Lower leg skin (tissue), 4 donors: ENCODE results near the gene AP1AR. TPM values are rescaled to one million over a fixed set of nuclear protein-coding genes. Genes with fewer than 3 reads are reported as not detected.

Experiments
- DNase-seq, 2 donors: peaks; one replicate each; pipeline ENCODE4 v3.0.0-alpha.2; 2019; ENCODE audit warnings: low spot score in 2 of 2
- H3K4me3 ChIP-seq: fragments of 200-600 bp; sonication (generic); 2 replicates; pipeline ENCODE4 v1.5.1; 2017; ENCODE audit warnings: mild to moderate bottlenecking, low read depth; ENCODE audit not compliant: poor library complexity, severe bottlenecking
- POLR2A ChIP-seq, 2 donors: fragments of 450-650 bp; IDR thresholded peaks; one replicate each; pipeline ENCODE4 v1.6.1; 2016 to 2017; ENCODE audit warnings: antibody characterized with exemption in 2 of 2, mild to moderate bottlenecking in 1 of 2, moderate library complexity in 1 of 2
- WGBS, 2 donors: methylation state at CpG; one replicate each; pipeline ENCODE4 v1.1.5; 2018; 5-methylcytosine and 5-hydroxymethylcytosine counted together
- intact Hi-C: fragments of 100-400 bp; cut with DNase I; formaldehyde crosslinking; loops from one replicate; pipeline ENCODE4 v1.15.0; 2023; ENCODE audit warnings: low total_unique reads
- total RNA-seq, 4 donors: library from RNA; depleted of rRNA; stranded (reverse); fragments of >200 nt; gene quantifications; one replicate each; pipeline ENCODE4 v1.1.0, GENCODE V29; 2016
- TF ChIP-seq, protein P1 (sequence below), 3 donors: fragments of 450-650 bp; IDR thresholded peaks; one replicate each; pipeline ENCODE4 v1.5.1; 2016; ENCODE audit warnings: antibody characterized with exemption in 3 of 3, mild to moderate bottlenecking in 3 of 3, moderate library complexity in 2 of 3

Gene AP1AR
- total RNA-seq, 4 donors from 2014 or later = 12.9 to 24.9 (median 17.4) TPM

DNA sequence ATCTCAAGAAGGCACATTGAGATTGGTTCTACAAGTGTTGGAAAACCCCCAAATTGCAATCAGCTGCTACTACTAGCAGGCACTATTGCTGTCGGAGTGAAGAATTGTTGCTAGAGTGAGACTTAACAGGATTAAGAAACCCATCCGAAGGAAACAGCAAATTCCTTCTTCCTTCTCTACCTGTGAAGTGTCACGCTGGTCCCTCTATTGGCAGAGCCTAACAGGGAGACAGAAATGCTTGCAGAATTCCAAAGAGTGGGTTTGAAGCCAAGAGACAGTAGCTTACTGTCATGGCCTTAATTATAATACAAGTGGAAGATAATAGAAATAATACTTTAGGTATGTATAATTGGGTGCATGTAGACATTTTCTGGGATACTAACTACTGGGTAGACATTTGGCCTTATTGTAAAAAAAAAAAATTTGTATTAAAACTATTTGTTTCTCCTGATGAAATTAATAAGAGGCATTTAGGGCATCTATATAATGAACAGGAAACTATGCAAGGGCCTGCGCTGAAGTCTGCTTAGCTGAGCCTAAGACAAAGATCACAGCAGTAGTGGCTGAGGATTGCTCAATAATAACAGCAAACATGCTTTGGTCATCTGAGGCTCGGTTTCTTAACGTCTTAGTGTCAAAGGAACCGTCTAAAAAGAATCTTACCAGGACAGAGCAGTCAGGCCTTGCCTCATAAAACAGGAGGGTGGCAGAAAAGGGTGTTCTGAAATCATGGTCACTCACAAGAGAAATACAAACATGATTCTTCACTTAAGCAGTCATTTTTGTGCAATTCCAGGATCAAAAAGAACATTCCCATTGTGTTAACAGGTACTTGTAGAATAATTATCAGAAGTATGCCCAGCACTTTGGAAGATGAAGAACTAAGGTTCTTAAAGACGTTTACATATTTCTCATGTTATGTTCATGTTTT is 45.6 kb upstream of the AP1AR start:
- no peak for TF ChIP-seq POLR2A (IDR thresholded peaks at IDR 0.05)
- TF ChIP-seq, protein P1, sequence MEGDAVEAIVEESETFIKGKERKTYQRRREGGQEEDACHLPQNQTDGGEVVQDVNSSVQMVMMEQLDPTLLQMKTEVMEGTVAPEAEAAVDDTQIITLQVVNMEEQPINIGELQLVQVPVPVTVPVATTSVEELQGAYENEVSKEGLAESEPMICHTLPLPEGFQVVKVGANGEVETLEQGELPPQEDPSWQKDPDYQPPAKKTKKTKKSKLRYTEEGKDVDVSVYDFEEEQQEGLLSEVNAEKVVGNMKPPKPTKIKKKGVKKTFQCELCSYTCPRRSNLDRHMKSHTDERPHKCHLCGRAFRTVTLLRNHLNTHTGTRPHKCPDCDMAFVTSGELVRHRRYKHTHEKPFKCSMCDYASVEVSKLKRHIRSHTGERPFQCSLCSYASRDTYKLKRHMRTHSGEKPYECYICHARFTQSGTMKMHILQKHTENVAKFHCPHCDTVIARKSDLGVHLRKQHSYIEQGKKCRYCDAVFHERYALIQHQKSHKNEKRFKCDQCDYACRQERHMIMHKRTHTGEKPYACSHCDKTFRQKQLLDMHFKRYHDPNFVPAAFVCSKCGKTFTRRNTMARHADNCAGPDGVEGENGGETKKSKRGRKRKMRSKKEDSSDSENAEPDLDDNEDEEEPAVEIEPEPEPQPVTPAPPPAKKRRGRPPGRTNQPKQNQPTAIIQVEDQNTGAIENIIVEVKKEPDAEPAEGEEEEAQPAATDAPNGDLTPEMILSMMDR (IDR thresholded peaks at IDR 0.05) = no peak
- DNase-seq = no peak
- intact Hi-C loops = no loop called here
- WGBS, 2 donors = 79 to 85% methylated on average over 8 of the region's 8 CpGs
- H3K4me3 ChIP-seq = no peak overlapping the region

DNA sequence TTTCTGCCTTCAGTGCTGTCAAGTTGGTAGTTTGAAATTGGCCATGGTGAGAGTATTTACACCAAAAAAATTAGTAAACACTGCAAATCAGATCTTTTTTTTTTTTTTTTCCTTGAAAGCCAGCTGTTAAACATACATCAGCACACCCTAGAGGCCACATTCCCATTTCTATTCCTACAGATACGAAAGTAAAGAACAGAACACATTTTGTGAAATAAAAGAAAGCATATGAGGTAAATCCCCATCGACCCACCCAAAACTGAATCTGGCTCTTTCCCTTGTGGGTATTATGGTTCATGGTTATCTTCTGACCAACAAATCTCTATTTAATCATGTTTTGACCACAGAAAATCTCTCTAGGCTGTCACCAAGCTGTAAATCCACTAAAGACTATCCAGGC is 41.8 kb upstream of the AP1AR start:
- no peak overlapping the region for H3K4me3 ChIP-seq
- intact Hi-C loops = no loop called here
- no peak for TF ChIP-seq POLR2A (IDR thresholded peaks at IDR 0.05)
- TF ChIP-seq, protein P1 (IDR thresholded peaks at IDR 0.05) = no peak
- 45 to 55% methylated on average over 2 of the region's 2 CpGs for WGBS, 2 donors
- no peak for DNase-seq

DNA sequence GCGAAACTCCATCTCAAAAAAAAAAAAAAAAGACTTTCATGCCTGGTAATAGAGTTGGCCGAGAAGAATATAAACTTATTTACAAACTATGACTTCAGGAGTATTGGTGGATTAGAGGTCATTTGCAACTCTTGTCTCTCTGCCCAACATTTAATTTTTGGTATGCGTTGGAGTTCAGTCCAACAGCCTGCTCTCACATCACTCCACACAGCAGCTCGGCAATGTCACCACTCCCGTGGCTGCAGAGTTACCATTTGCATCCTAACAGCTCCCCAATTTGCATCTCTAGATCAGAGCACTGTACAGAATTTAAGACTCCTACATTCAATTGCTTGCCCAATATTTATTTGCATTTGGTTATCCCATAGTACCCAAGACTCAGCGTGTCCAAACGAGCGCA is 40.9 kb upstream of the AP1AR start:
- no peak for DNase-seq
- intact Hi-C loops = no loop called here
- TF ChIP-seq, protein P1 (IDR thresholded peaks at IDR 0.05) = no peak
- TF ChIP-seq POLR2A (IDR thresholded peaks at IDR 0.05) = no peak
- H3K4me3 ChIP-seq = no peak overlapping the region
- 89 to 91% methylated on average over 8 of the region's 8 CpGs for WGBS, 2 donors

DNA sequence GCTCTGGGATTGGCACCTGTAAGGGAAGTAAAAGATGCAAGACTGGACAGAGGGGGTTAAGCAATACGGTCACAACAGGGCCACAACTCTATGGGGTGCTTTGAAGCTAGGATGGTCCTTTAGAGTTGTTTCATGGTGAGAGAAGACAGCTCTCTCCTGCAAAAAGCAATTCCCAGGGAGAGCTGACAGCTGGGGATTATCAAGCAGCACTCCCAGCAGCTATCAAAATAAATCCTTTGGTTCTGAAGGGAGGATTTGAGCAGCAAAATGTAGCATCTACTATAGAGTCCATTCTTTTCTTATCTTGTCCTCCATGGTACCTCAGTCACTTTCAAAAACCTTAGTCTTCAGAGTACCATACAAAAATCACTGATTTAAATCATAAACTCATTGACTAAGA is 35.1 kb upstream of the AP1AR start:
- TF ChIP-seq, protein P1 (IDR thresholded peaks at IDR 0.05) = no peak
- TF ChIP-seq POLR2A (IDR thresholded peaks at IDR 0.05) = no peak
- H3K4me3 ChIP-seq = no peak overlapping the region
- WGBS, 2 donors = 70 to 86% methylated on average over 1 of the region's 1 CpG
- intact Hi-C loops = no loop called here
- DNase-seq = no peak

DNA sequence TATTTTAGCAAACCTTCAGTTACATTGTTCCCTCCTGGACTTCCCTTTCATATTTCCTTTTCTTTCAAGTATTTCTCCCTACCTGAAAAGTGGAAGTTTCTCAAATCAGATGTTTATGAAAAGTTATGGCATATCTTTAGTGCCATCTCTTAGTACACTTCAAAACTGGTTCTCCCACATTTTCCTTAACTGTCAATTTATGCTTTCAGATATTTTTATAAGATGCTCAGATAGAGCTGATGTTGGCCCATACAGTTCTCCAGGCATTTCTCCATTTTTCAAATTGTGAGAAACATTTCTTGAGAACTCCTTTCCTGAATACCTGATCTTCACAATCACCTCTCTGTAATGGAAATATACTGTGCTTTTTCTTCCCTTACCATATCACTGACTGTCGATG is 32.5 kb upstream of the AP1AR start:
- WGBS, 2 donors = 38 to 63% methylated on average over 1 of the region's 1 CpG
- no peak for DNase-seq
- TF ChIP-seq POLR2A (IDR thresholded peaks at IDR 0.05) = no peak
- TF ChIP-seq, protein P1 (IDR thresholded peaks at IDR 0.05) = no peak
- intact Hi-C loops = no loop called here
- no peak overlapping the region for H3K4me3 ChIP-seq
